H7 (cell line): ENCODE results near the gene SLC10A1. TPM values are rescaled to one million over a fixed set of nuclear protein-coding genes. Genes with fewer than 3 reads are reported as not detected.

ENCODE experiments used
- DNase-seq: peaks from one replicate; pipeline ENCODE4 v3.0.0; 2012
- H3K27me3 ChIP-seq: 2 replicates; pipeline ENCODE4 v1.6.0; 2011; ENCODE audit warnings: mild to moderate bottlenecking, low read length; ENCODE audit not compliant: control insufficient read depth, insufficient read depth
- H3K36me3 ChIP-seq: replicated peaks from 2 replicates; pipeline ENCODE4 v1.5.1; 2011; ENCODE audit warnings: low read length; ENCODE audit not compliant: control insufficient read depth, insufficient read depth
- H3K4me3 ChIP-seq: 2 replicates; pipeline ENCODE4 v1.5.1; 2011; ENCODE audit warnings: low read depth, mild to moderate bottlenecking, control low read depth, low read length, moderate library complexity; ENCODE audit not compliant: insufficient read depth
- total RNA-seq: library from RNA; depleted of rRNA; stranded (reverse); fragments of >200 nt; shearing (Covaris generic); gene quantifications from 2 replicates; pipeline ENCODE4 v1.2.3, GENCODE V29; 2014

The SLC10A1 gene
- total RNA-seq, 1 experiment from 2014 or later = not detected

DNA sequence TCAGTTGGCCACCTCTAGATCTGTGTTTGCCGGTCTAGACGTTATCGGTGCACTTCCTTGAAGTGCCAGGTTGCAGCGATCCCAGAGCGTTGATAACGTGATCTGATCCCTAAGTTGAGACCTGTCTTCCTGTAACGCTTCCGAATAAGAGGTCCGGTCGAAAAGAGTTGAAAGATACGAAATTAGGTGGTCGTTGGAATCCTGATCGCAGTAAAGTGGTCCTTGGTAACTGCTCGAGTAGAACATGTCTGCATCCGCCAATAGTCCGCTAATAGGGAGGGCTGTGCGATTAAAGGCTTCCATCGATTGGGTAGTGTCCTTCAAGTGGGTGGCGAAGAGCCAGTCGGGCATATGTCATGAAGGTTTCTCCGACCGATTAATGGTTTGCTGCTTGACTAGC is 27.4 kb downstream of the SLC10A1 start:
- H3K36me3 ChIP-seq = peaks cover 40% of the 10 kb centered on the region
- no peak overlapping the region for H3K4me3 ChIP-seq
- no peaks in the 10 kb centered on the region for H3K27me3 ChIP-seq
- DNase-seq = no peak

DNA sequence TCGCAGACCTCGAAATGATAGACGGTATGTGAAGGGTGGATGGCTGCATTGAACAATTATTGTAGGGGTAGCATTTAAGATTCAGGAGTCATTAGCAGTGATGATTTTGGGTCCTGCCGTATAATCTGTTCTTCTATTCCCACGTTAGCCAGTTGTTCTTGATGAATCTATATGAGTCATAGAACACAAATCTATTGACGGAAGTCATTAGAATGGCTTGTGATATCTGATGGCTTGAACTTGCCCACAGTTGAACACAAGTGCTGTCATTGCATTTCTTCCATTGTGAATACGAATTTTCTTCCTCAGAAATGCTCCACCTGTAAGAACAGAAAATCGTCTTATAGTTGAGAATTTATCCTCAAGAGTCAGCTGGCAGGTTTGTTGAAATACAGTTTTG is 28.2 kb downstream of the SLC10A1 start:
- DNase-seq = no peak
- no peaks in the 10 kb centered on the region for H3K27me3 ChIP-seq
- H3K4me3 ChIP-seq = no peak overlapping the region
- H3K36me3 ChIP-seq = peaks cover 39% of the 10 kb centered on the region

DNA sequence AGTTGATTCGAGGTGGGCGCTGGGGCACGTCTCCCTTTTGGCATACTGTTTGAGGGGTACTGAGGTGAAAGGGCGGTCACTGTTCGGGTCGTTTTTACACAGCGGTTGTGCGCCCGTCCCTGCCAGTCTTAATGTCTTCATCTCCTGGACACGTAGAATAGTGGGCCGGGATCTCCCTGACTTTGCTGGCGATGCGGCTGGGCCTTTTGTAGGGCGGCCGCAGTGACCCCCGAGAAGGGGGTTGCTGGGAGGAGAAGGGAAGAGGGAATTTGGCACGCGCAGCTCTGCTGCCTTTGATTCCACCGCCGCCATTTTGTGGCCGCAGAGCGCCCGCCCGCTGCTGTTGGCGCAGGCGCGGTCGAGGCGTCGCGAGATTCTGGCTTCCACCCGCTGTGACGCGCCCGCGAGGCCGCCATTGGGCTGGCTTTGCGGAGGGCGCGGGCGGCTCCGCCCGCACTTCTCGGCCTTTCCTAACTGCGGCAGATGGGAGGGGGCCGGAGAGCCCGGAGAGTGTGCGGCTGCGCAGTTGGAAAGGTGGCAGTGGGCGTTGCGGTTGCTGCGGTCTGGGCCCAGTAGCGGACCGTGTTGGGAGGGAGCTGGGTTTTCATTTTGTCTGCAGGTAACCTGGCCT is 29.6 kb downstream of the SLC10A1 start:
- no peaks in the 10 kb centered on the region for H3K27me3 ChIP-seq
- peaks cover 36% of the 10 kb centered on the region for H3K36me3 ChIP-seq
- DNase-seq = peak; percentile 95
- peak overlapping the region; percentile 88 for H3K4me3 ChIP-seq

DNA sequence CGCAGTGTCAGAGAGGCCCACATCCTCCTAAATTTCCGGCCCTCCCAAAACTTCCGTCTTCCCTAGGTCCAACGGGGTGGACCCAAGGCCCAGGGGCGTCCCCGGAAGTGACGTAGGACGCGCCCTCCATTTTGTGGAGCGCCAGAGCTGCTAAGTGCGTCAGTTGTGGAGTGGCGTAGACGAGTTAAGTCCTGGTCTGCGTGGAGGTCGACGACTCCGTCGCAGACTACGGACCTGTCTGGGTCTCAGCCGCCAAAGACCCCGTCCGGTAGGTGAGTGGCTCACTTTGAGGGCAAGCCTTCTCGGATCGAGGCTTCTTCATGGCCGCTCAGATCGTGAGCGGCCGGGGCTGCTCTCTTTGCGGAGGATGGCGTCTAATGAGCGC is 30.1 kb downstream of the SLC10A1 start, which contains the start of gene SRSF5:
SRSF5 (plus strand) TSS at position 159 of the 385 bp plus-strand sequence. CDS start 1,015 bp downstream, outside the sequence.
- Histone ChIP-seq H3K4me3 (peak within 1 kb of the TSS; percentile 88), H3K36me3 (peaks cover 34% of the 10 kb centered on the region), H3K27me3 (no peaks in the 10 kb centered on the region)
- peak; percentile 95 for DNase-seq

DNA sequence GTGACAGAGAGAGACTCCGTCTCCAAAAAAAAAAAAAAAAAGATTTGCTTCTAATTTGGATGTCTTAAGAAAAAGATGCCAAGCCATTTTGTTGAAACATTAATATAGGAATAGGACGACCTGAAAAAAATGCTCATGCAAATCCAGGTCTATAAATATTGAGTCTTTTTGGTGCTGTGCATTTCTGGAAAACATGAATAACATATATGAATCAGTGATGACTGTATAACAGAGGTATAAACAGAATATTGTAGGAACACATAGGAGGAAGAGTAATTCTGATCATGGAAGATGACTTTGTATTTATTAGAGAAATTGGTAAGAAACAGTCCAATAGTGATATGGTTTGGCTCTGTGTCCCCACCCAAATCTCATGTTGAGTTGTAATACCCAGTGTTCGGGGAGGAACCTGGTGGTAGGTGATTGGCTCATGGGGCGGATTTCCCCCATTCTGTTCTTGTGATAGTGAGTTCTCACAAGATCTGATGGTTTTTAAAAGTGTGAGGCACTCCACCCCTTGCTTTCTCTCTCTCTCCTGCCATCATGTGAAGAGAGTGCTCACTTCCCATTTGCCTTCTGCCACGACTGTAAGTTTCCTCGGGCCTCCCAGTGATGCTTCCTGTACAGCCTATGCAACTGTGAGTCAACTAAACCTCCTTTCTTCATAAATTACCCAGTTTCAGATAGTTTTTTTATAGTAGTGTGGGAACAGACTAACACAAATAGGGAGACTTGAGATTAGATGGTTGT is 33.1 kb downstream of the SLC10A1 start:
- DNase-seq = no peak
- H3K4me3 ChIP-seq = no peak overlapping the region
- peaks cover 9% of the 10 kb centered on the region for H3K36me3 ChIP-seq
- H3K27me3 ChIP-seq = no peaks in the 10 kb centered on the region

DNA sequence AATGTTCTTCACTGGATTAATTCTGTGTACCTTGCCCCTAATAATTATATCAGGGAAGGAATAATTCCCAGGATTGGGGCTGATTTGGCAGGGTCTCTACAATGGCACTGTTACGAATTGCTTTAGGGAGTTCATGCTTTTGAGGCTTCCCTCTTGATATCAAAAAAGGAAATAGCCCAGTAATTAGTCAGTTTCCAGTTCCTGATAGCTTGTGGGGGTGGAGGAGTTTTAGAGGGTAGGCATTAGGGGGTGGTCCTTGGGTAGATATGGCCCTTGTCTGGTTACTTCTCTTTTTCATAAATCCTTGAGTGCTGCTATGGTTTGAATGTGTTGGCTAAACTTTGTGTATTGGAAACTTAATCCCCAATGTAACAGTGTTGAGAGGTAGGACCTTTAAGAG is 36.2 kb downstream of the SLC10A1 start:
- no peaks in the 10 kb centered on the region for H3K36me3 ChIP-seq
- H3K4me3 ChIP-seq = no peak overlapping the region
- DNase-seq = no peak
- no peaks in the 10 kb centered on the region for H3K27me3 ChIP-seq

DNA sequence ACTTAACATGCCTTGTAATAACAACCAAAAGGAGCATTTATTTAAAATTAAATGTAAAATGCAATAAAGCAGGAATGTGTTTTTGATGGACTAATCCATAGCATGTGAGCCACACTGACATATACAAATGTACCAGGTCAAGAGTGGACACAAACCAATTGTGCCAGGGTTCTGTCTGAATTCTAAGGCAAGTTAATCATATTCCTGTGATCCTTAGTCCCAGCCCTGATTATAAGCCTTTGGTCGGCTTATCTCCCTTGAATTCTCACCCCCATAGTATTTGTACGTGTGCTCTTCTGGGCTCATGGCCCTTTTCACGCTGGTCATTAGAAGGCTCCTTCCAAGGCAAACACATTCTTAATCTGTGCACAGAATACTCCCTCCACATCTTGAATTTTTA is 40.7 kb downstream of the SLC10A1 start:
- Histone ChIP-seq H3K4me3 (no peak overlapping the region), H3K36me3 (no peaks in the 10 kb centered on the region), H3K27me3 (no peaks in the 10 kb centered on the region)
- no peak for DNase-seq

DNA sequence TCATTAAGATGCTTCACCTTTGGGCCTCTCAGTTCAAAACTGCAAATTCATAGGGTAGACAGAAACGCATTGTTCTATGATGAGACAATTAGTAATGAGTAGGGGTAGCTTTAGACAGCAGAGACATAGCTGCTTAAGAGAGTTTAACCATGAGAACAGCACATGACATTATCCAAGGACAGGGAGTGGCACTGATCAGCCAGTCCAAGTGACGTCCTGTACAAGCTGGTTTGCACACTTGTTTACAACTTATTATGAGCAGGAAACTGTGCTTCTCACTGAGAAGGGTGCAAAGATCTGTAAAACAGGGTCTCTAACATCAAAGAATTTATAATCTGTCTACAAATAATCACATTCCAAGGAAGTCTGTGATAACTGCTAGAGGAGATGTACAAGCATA is 41.3 kb downstream of the SLC10A1 start:
- no peak for DNase-seq
- H3K27me3 ChIP-seq = no peaks in the 10 kb centered on the region
- H3K36me3 ChIP-seq = no peaks in the 10 kb centered on the region
- no peak overlapping the region for H3K4me3 ChIP-seq

DNA sequence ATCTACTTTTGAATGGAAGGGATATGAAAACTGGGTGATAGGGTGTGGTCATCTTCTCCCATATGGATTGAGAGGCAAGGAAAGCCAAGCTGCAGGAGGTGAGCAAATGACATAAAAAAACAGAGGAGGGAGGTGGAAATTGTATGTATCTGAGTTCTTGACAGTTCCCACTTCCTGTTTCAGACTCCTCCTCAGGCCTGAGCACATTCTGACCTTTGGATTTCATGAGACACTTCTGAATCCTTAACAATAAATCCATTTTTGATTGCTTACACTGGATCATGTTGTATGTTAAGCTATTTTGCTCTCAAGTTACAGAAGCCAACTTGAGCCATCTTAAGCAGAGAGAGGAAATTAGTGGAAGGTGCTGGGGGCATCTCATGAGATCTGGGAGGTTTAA is 41.7 kb downstream of the SLC10A1 start:
- DNase-seq = no peak
- H3K36me3 ChIP-seq = no peaks in the 10 kb centered on the region
- H3K4me3 ChIP-seq = no peak overlapping the region
- no peaks in the 10 kb centered on the region for H3K27me3 ChIP-seq

DNA sequence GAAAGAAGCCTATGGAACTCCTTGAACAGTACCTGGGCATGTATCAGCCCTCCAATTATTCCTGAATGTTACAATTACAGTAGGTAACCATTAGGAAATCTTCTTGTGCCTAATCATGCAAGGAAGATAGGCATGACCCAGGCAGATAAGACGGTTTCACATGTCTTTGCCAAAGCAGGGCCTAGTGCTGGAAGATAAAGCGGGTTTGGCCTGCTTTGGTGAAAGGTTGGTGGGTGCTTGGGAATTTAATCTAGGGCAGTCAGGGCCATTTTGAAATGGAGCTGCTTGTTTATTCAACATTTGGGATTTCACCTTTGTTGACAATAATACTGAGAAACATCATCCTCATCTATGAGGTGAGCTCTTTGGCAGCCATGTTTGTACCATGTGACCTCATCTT is 42.6 kb downstream of the SLC10A1 start:
- H3K4me3 ChIP-seq = no peak overlapping the region
- no peaks in the 10 kb centered on the region for H3K36me3 ChIP-seq
- H3K27me3 ChIP-seq = no peaks in the 10 kb centered on the region
- DNase-seq = no peak

DNA sequence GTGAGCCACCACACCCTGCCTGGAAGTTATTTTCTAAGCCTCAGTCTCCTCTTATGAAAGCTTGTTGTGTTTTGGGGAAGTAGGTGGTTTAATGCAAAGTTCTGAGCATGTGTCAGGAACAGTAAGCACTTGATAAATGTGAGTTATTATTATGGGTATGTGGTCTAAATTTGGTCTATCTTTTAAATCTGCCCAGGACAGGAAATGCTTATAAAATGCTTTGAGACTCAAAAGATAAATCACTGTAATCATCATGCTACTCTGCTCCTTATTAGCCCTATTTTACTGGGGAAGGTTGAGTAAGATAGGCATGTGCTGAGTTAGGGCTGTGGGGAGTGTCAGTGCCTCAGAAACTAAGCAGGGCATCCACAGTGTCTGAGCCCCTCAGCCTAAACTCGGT is 43.2 kb downstream of the SLC10A1 start:
- no peak overlapping the region for H3K4me3 ChIP-seq

DNA sequence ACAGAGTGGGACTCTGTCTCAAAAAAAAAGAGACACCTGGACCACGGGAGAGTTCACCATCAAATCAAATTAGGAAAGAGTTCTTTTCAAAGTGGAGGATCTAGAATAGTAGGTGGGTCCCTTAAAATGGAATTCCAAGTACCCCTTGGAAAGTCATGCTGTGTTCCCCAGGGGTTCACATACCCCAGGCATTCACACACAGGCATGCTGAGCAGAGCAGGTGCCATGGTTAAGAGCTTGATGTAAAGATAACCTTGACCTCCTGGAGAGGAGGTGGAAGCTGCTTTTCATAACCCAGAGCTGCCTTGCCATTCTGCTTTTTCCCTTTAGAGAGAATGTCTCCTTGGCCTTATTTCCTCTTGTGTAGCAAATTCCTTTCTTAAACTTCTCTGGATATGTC is 44.3 kb downstream of the SLC10A1 start:
- no peak overlapping the region for H3K4me3 ChIP-seq
- DNase-seq = no peak

More for the DNA sequence above, 43.2 kb downstream of the SLC10A1 start:
- H3K27me3 ChIP-seq = no peaks in the 10 kb centered on the region
- no peaks in the 10 kb centered on the region for H3K36me3 ChIP-seq
- no peak for DNase-seq

DNA sequence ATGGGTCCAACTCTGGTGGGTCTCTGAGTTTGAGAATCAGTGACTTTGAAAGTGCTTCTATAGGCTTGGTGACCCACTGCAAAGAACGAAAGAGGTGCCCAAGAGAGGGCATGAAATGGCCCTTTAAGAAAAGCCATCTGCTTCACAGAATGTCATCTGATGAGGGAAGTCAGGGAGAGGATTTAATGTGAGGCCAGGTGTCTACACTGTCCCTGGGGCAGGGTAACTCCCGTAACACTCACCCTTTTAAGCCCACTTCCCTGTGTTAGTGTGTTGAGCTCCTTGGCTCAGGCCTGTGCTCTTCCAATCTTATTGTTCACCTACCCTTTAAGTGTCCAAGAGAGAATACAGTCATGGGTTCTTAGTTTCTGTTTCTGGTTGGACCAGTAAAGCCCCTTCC is 46.5 kb downstream of the SLC10A1 start:
- Histone ChIP-seq H3K36me3 (no peaks in the 10 kb centered on the region), H3K27me3 (no peaks in the 10 kb centered on the region), H3K4me3 (no peak overlapping the region)
- DNase-seq = no peak

More for the DNA sequence above, 44.3 kb downstream of the SLC10A1 start:
- no peaks in the 10 kb centered on the region for H3K36me3 ChIP-seq
- no peaks in the 10 kb centered on the region for H3K27me3 ChIP-seq

DNA sequence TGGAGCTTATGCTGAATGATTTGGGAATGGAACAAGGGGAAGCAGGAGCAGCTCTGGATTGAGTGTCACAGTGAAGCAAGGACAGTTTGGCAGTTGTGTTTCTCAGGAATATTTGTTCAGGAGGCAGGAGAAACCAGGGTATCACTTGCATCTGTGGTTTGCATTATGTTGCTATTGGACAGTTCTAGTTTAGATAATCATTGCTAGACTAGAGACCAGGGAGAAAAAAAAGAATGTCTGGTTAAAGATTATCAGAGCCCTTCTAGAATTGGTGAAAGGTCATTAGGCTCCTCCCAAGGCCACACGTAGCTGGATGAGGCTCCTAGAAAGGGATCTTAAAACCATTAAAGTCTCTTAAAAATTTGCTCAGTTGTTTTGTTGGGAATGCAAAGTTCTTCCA is 47.1 kb downstream of the SLC10A1 start:
- Histone ChIP-seq H3K27me3 (no peaks in the 10 kb centered on the region), H3K36me3 (no peaks in the 10 kb centered on the region), H3K4me3 (no peak overlapping the region)
- DNase-seq = no peak

DNA sequence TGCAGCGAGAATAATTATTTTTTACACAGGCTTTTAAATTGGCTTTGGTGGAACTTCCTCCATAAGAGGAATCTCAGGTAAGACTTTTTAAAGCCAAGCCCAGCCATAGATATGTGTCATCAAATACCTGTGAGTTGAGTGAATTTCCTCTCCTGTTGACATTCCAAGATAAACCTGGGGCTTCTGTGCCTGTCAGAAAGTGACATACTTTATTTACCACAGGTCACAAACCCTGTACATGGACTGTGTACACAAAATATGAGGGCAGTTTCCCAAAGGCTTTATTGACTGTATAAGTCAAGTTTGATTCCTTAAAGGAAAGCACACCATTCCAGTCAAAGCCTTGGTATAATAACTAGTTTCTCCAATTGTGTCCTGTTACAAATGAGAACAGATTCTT is 56.0 kb downstream of the SLC10A1 start:
- Histone ChIP-seq H3K27me3 (no peaks in the 10 kb centered on the region), H3K4me3 (no peak overlapping the region), H3K36me3 (no peaks in the 10 kb centered on the region)
- DNase-seq = no peak
